NCI-H1436 treated with DMSO at 0.1 percent for 48 hours (cell line): ENCODE results near the gene RAC2.

ENCODE experiments used
- DNase-seq: peaks from one replicate; lab custom pipeline; 2025; lab: John Stamatoyannopoulos, UW

The RAC2 gene

DNA sequence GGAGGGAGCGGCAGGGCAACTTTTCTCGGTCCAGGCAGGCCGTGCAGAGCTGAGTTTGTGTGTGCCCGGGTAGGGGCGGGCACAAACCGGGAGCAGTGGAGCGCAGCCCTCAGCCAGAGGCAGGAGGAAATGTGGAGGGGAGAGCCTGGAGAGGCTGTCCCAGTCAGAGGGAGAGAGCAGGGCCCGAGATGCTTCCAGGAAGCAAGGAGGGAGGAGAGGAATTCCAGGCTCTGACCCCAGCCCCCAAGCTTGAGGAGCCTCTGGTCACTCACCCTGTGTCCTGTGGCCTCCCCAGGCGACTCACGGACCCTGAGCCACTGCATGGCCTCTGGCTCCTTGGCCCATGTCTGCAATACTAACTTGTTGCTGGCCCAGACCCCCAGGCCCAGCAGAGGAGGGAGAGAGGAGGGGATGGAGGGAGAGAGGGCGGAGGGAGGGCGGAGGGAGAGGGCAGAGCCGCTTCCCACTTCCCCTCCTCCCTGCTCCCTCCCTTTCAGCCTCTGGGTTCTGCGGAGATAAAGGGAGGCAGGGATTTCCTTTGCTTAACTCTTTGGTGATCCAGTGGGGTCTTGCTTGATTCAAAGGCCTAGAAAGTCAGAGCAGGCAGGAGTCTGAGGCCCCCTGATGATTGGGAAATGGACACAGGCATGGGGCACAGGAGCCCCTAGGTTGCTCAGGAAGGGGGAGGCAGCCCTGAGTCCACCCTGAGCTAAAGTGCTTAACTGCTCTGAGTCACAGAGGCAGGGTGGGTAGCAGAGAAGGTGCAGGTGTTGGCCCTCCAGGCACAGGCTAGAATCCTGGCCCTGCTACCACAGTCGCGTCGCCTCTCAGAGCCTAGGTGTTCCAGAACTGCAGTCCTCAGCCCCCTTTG, 55.9 kb downstream of the RAC2 start, which contains the start of gene C1QTNF6:
Gene C1QTNF6 (minus strand): TSS at position 357 of the 871 bp plus-strand sequence. CDS start 34 bp downstream, at position 323.
- no peak for DNase-seq

DNA sequence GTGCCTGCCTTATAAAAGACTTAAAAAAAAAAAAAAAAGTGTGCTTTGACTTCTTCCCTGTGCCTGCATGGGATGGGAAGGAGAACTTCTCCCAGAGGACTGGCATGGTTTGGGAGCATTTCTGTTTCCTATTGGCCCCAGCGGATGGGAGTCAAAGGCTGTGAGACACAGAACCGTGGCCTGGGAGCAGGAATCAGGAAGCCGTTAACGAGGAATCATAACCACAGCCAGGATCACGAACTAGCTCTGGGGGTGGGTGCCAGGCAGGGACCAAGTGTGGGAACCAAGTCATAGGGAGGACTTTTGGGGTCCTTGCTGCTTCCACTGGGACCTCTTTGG, 56.5 kb downstream of the RAC2 start:
- DNase-seq, result no peak

DNA sequence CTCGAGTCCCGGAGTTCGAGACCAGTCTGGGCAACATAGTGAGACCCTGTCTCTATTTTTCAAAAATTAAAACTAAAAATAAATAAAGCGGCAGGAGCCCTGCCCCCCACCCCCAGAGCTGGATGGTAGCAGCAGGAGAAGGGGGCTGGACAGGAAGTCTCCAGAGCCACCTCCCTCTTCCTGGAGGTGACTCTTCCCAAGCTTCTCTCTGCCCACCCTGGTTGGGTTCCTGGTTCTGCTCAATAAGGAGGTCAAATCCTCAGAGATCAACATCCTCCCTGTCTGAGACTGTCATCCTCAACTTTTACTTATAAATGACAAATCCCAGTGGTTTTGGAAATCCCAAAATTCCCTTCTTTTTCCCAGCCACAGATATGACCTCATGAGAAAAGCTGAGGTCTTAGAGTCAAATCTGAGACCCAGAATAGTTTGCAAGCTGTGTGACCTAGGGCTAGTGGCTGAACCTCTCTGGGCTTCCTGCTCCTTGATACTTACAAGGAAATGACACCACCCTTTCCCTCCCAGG, 57.0 kb downstream of the RAC2 start:
- DNase-seq, result no peak

DNA sequence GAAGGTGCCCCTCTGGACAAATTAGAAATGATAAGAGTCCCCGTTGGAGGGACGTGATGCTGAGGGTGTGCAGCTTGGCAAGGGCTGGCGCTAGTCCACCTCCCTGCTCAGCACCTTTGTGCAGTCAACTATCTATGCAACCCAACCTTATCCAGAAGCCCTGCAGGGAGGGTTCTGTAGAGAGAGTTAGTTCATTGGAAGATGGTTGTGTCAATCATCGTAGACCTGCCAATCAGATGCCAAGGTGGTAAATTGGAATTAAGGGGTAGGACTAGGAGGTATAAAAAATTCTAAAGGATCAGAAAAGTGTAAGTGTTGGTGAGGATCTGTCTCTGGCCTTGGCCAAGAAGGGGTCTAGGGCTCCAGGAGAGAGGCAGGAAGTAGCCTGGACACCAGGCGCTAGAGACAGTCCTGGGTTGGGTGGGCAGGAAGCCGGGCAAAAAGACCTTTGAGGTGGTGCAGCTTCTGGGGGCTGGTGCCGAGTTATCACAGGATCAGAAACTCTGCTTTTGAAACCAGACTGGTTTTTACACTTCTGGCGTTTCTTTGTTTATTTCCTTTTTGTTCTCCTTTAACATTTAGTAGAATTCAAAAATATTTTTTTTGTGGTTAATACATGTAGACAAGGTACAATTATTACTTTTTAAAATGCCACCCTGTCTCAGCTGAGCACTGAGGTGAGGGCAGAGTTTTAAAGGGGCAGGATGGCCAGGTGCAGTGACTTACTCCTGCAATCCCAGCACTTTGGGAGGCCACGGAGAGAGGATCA, 57.7 kb downstream of the RAC2 start:
- no peak for DNase-seq

DNA sequence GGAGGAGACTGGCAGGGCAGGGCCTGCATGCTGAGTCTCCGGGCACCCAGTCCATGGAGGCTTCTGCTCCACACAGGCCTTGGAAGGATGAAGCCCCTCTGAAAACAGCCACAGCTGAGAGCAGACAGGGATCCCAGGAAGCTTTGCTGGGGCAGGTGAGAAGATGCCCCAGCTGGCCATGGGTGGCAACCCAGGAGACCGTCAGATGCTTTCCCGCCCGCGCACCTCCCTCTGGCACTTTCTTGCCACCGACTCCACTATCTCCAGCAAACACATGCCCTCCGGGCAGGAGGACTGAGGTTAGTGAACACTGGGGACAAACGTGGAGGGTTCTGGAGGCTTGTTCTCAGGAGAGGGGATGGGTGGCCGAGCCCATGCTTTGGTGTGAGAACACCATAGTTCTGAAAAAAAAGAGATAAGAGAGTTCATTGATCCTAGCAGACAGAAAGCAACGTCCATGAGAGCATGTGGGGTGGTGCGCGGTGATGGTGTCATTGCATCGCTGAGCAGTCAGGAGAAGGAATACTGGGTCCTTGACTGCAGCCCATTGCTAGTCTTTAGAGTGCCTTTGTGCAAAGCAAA, 58.3 kb downstream of the RAC2 start:
- no peak for DNase-seq

DNA sequence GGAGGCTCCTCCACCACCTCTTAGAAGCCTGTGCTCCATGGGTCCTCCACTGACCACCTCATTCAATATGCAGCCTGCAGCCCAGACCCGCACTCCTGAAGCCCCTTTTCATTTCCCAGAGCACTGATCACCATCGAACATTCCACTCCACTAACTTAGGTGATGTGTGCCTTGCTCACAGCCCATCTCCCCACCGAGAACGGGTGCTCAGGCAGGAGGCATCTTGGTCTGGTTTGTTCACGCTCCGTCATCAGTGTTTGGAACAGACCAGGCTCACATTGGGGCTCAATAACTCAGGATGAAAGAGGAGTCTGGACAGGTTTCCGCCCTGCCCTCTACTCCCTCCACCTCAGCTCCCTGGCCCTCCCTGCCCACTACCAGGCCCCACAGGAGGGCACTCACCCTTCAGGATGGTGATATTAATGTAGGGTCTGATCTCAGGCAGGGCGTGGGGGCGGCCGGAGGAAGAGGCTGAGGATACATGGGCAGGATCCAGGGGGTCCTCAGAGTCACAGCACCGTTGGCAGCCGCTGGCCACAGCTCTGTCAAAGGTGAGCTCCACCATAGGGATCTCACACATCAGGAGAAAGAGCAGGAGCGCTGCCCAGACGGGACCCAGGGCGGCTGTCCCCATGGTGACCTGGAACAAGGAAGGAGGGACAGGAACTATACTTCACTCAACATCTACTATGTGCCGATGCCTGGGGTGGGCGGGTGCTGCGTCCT, 59.1 kb downstream of the RAC2 start:
- DNase-seq, result no peak

DNA sequence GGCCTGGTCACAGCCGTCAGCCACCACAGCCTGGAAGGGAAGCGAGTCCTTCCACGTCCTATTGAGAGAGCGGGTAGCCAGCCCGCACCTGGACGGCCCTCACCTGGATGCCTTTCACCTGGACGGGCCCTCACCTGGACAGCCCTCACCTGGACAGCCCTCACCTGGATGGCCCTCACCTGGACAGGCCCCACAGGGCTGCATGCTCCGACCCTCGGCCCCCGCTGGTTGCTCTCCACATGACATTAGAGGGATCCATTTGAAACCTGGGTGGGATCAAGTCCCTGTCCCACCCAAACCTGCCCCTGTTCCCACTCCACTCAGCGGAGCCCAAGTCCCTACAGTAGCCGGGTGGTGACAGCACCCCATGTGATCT, 59.7 kb downstream of the RAC2 start:
- DNase-seq, result no peak

DNA sequence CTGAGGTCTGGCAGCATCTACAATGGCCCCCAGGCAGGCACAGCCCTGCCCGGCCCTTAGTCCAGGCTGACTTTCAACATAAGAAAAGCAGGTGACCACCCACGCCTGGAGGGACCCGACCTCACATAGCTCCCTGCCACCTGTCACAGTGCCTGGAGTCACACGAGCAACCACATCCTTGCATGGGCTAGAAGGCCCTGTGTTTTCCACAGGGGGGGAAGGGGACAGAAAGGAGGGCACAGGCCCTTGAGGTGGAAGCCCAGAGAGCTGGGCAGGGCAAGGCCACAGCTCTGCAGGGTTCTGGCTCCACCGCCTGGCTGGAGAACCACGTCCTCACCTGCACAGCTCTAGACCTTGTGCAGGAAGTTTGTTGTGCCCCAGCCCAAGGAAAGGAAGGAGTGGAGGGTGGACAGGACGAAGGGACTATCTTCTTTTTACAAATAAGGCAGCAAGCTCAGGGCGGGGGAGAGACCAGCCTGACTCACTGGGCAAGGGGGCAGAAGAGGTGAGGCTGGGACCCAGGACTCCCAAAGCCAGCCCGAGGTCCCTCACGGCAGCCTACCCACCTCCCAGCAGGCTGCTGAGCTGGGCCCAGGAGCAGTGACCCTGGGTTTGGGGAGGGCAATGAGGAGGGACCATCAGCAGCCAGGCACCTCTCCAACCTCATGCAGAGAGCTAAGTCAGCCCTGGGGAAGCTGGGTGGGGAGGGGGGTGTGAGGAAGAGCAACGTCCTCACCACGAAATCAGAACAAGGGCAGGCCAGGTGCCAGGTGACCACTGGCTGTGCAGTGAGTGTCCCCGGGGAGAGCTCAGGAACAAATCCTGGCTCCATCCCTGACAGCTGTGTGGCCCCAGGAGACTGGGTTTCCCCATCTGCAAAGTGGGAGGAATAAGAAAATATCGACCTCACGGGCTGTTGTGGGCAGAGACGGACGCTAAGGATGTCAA, 60.4 kb downstream of the RAC2 start:
- no peak for DNase-seq

DNA sequence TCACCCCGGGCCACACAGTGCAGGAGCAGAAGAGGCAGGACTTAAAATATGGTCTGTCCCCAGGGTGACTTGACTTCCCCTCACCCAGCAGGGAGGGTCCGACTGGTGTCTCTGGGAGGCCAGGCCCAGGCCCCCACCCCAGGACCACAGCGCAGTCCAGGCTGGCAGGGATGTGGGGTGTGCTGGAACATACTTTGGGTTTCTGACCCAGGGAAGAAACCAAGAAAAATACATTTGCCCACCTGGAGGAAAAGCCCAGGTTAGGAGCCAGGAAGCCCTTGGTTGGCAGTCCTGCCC, 61.2 kb downstream of the RAC2 start:
- no peak for DNase-seq

DNA sequence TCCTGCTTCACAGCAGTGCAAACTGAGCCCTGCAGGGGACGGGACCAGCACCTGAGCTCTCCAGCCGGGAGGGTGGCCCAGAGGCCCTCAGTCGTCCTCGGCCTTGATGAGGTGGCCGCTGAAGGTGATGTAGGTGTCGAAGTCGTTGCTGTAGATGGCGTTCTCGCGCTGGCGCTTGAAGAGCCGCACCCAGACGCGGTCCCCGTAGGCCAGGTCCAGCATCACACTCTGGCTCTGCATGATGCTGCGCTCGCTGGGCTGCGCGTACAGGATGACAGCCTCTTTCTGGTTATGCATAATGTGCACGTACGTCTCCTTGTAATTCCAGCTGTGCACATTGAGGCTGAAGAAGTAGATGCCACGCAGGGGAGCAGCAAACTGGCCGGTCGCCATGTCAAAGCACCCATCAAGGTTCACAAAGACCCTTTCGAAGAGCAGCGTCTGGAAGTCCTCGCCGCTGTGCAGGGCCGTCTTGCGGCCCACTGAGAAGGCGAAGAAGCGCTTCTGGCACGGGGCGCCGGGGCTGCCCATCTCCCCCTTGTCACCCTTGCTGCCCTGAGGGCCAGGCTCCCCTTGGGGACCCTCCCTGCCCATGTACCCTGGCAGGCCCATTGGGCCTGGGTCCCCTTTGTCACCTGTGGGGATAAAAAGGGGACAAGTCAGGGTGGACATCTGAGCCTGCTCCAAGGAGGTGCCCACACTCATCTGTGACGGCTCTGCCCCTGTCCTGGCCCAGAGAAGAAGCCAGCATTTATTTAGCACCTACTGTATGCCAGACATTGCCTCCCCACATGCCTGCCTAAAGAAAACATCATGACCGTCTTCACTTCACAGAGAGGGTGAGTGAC, 61.7 kb downstream of the RAC2 start:
- DNase-seq, result no peak

DNA sequence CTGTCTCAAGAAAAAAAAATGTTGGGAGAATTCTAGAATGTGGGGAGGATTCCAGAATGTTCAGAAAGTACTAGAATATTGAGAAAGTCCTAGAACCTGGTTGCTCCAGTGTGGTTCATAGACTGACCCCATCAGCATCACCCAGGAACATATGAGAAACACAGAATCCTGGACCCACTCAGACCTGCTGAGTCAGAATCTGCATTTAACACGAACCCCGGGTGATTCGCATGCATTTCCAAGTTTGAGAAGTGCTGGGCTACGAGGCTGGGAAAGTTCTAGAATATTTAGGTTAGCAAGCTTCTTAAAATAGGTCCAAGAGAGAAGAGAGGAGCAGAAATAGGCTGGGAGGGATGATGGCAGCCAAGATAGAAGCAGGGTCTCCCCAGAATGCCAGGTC, 62.4 kb downstream of the RAC2 start:
- no peak for DNase-seq

DNA sequence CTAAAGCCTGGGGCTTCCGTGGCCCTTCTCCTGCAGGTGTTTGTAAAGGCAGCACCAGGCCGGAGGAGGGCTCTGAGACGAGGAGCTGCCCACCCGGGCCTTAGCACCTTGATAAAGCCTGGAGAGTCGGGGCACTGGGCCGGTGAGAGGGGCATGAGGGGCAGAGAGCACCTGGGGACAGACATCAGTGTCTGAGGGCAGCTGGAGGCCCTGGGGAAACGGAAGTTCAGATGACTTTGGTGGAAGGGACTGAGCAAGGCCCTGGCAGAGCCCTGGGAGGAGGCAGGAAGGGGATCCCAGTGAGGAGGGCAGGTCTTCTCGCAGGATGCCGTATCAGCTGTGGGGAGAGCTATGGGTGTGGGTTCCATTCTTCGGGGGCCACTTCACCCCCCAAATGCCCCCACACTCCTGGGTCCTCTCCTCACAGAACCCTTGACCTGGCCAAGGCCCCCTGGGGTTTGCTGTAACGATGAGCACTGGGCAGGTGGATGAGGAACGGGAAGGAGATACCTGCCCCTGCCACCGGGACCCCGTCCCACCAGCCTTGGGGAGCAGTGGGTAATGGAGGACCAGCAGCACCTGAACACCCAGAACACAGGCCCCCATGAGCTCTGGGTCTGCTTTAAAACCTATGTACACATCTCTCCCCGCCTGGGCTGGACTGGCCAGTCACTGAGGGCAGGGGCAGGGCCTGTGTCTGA, 63.4 kb downstream of the RAC2 start:
- no peak for DNase-seq

DNA sequence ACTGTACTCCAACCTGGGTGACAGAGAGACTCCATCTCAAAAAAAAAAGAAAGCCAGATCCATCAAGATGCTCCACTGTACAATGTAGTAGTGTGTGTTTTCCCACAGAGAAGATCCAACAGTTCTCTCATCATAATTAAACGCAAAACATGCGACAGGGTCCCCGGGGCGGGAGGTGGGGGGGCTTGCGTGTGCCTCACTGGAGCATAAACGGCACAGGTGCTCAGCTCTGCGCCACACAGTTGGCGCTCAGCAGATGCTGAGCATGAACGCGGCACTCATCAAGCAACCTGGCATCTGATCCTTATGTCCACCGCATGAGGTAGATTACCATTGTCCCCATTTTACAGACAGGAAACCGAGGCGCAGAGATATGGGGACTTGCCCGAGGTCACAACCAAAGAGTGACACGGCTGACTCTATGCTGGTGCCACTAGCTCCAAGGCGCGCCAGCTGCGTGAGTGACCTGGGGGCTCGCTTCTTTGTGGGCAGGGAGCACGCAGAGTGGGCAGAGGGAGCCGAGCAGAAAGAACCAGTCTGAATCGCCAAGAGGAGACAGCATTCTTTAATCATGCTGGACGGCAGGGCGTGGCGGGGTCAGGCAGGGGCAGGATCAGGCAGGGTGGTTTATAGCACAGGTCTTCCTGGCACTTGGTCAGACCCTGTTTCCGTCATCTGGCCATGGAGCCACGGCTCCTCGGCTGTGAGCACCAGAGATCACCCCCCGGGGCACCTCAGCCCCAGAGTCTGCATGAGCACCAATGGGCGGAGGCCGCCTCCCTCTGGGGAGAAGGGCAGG, 64.2 kb downstream of the RAC2 start:
- no peak for DNase-seq

DNA sequence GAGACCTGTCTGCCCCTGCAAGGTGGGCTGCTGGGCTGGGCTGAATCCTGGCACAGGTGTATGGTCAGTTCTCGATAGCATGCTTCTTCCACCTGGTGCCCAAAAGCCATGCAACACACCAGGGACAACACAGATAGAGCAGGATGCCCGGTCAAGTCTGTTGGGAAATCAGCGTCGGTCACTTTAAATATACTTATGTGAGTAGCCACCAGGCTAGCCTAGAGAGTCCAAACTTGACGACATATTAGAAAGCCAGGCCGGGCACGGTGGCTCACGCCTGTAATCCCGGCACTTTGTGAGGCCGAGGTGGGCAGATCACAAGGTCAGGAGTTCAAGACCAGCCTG, 65.0 kb downstream of the RAC2 start:
- no peak for DNase-seq

DNA sequence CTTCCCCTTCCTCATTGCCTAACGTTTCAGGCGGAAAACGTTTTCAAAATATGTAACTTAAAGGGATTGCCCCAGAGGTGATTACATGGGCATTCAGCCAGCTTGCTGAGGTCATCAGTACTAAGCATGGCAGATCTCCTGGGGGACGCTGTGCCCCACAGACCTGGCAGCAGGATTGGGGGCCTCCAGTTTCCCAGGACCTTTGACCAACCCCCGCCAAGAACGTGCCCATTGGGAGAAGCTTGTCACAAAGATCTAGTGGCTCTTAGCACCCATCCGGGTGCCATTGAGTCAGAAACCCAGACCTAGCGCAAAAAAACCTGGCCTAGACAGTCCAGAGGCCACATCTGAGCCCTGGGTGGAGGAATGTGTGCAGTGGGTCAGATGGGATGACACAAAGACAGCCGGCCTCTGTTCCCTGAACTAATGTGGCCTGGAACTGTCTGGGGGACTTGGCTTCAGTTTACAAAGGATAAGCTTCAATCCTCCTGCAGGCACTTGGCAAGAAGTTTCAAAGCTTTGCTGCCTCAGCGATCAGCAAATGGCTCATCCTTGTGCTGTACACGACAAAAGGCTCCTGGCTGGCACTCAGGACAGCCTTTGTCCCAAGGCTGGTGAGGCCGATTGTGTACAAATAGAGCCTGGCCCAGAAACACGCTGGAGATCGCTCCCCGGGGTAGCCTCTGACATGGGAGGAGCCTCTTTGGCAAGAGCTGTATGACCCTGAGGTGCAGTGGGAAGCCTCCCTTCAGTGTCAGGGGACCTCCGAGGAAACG, 65.5 kb downstream of the RAC2 start:
- no peak for DNase-seq

DNA sequence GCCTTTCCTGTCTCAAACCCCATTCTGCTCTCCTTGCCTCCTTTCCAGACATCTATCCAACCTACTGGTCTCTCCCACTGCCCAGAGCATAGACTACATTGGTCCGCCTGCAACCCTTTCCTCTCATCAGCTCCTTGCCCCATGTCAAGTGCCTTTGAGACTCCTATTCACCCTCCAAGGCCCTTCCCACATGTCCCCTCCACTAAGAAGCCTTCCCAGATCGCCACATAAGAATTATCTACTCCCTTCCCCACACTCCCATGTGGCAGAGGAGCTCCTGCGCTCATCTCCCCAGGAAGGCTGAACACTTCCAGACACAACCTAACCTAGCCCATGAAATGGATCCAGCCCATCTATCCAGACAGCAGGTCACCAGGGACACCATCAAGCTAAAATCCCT, 66.3 kb downstream of the RAC2 start:
- DNase-seq, result no peak

DNA sequence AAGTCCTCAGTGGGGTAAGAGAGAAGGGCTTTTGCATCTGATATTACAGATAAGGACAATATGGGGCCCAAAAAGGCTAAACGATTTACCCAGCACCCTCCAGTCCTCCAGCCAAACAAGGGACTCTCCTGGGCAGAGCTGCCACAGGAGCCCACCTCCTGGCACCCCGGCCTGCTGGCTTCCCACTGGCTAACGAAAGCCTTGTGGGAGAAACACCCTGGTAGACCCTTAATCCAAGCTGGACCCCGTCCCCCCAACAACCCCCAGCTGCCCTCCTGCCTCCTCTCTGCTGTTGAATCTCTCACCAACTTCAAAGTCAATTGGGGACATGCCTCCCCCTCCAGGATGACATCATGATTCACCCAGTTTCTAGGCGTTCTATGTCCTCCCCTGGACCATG, 66.8 kb downstream of the RAC2 start:
- no peak for DNase-seq

DNA sequence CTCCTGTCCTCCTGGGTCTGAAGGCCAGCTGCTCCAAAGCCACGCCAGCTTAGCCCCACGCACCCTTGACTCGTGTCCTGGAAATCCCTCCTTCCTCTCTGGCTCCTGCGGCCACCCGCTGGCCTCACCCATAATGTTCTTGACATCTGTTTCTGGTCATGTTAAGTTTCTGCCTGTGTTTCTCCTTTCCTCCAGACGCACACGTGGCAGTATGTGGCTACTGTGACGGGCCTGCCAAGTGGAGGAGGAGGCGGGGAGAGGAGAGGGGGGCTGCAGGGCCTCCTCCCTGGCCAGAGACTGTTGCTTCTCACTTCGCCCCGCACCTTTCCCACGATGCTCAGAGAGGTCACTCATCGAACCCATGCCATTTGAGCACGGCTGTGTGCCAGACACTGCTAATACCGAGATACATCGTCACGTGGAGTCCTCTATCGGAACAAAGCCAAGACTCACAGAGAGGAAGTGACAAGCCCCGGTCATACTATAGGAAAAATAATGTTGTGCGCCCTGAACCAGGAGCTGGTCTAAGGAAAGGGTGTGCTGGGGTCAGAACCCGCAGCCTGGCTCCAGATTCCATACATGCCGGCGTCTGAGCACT, 67.5 kb downstream of the RAC2 start:
- no peak for DNase-seq
